ENCODE data around the gene ZNF444. TPM values are rescaled to one million over a fixed set of nuclear protein-coding genes. Genes with fewer than 3 reads are reported as not detected.
A peak's percentile ranks its signal among the peaks of the same experiment; 100 is the strongest.

Gene ZNF444
- total RNA-seq, 1 experiment from 2014 or later = 92.2 TPM

DNA sequence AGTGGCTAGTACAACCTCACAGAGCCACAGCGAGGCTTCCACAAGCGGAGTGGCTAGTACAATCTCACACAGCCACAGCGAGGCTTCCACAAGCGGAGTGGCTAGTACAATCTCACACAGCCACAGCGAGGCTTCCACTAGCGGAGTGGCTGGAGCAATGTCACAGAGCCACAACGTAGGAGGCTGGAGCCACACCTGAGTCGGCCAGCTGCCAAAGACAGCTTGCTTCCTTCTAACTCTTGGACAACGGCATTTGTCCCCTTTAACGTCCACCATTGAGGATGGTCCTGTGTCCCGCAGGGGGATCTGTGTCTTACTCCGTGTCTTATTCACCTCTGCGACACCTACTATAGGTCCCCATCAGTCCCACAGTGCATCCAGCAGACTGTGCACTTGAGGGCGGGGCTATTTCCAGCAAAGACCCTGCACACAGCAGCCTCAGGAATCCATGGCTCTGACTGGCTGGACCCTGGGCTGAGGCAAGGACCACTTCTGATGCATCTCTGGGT, 23.7 kb upstream of the ZNF444 start:
- H3K9me3 Mint-ChIP-seq (ENCODE audit: unreplicated experiment) = no peaks in the 10 kb centered on the region
- no peak for TF ChIP-seq CTCF (IDR thresholded peaks at IDR 0.05; ENCODE audit: insufficient read depth in 1 of 2, low read depth in 1 of 2, low read length in 1 of 2, severe bottlenecking in 1 of 2, unreplicated experiment in 1 of 2)
- Histone ChIP-seq H3K4me1 (peaks cover 17% of the 10 kb centered on the region), H3K9me3 (no peaks in the 10 kb centered on the region), H3K27me3 (replicated peaks; ENCODE audit: control insufficient read depth, insufficient read depth, low read length) (no peaks in the 10 kb centered on the region), H3K36me3 (ENCODE audit: control insufficient read depth, insufficient read depth, low read length) (peaks cover 8% of the 10 kb centered on the region), H3K4me3 (ENCODE audit: low read depth, low read length) (no peak overlapping the region)
- no peak overlapping the region for H3K27ac Mint-ChIP-seq (ENCODE audit: unreplicated experiment)
- no peak overlapping the region for H3K4me3 Mint-ChIP-seq (ENCODE audit: unreplicated experiment)
- ChIA-PET CTCF (no interaction called here), POLR2A (no interaction called here)
- peaks cover 65% of the 10 kb centered on the region for H3K36me3 Mint-ChIP-seq (ENCODE audit: insufficient read depth, unreplicated experiment)
- DNase-seq = no peak
- H3K27me3 Mint-ChIP-seq (ENCODE audit: insufficient read depth, unreplicated experiment) = no peaks in the 10 kb centered on the region
- BruUV-seq (replicated peaks) = no TSS peak
- intact Hi-C loops (cut with micrococcal nuclease; ENCODE audit: unreplicated experiment) = no loop called here
- H3K4me1 Mint-ChIP-seq (ENCODE audit: low read depth, unreplicated experiment) = peaks cover 30% of the 10 kb centered on the region

- ChIA-PET CTCF (no interaction called here), POLR2A (no interaction called here)
- no peak for DNase-seq
- no peak overlapping the region for H3K4me3 Mint-ChIP-seq (ENCODE audit: unreplicated experiment)
- TF ChIP-seq CTCF (IDR thresholded peaks at IDR 0.05; ENCODE audit: insufficient read depth in 1 of 2, low read depth in 1 of 2, low read length in 1 of 2, severe bottlenecking in 1 of 2, unreplicated experiment in 1 of 2) = no peak
- Histone ChIP-seq H3K36me3 (ENCODE audit: control insufficient read depth, insufficient read depth, low read length) (peaks cover 8% of the 10 kb centered on the region), H3K4me1 (peaks cover 17% of the 10 kb centered on the region), H3K4me3 (ENCODE audit: low read depth, low read length) (no peak overlapping the region), H3K9me3 (no peaks in the 10 kb centered on the region), H3K27me3 (replicated peaks; ENCODE audit: control insufficient read depth, insufficient read depth, low read length) (no peaks in the 10 kb centered on the region)
- intact Hi-C loops (cut with micrococcal nuclease; ENCODE audit: unreplicated experiment) = no loop called here
- H3K9me3 Mint-ChIP-seq (ENCODE audit: unreplicated experiment) = no peaks in the 10 kb centered on the region
- H3K27me3 Mint-ChIP-seq (ENCODE audit: insufficient read depth, unreplicated experiment) = no peaks in the 10 kb centered on the region
- BruUV-seq (replicated peaks) = no TSS peak
- peaks cover 25% of the 10 kb centered on the region for H3K4me1 Mint-ChIP-seq (ENCODE audit: low read depth, unreplicated experiment)
- H3K36me3 Mint-ChIP-seq (ENCODE audit: insufficient read depth, unreplicated experiment) = peaks cover 62% of the 10 kb centered on the region
- no peak overlapping the region for H3K27ac Mint-ChIP-seq (ENCODE audit: unreplicated experiment)
Observed at GRCh38 chr19:56117889-56118288, 23.2 kb upstream of the ZNF444 start.

- Mint-ChIP-seq H3K27me3 (ENCODE audit: insufficient read depth, unreplicated experiment) (no peaks in the 10 kb centered on the region), H3K4me1 (ENCODE audit: low read depth, unreplicated experiment) (peaks cover 18% of the 10 kb centered on the region), H3K27ac (ENCODE audit: unreplicated experiment) (peak overlapping the region; percentile 42), H3K4me3 (ENCODE audit: unreplicated experiment) (peak overlapping the region; percentile 89), H3K36me3 (ENCODE audit: insufficient read depth, unreplicated experiment) (peaks cover 56% of the 10 kb centered on the region), H3K9me3 (ENCODE audit: unreplicated experiment) (no peaks in the 10 kb centered on the region)
- Histone ChIP-seq H3K27me3 (replicated peaks; ENCODE audit: control insufficient read depth, insufficient read depth, low read length) (no peaks in the 10 kb centered on the region), H3K4me3 (ENCODE audit: low read depth, low read length) (peak overlapping the region; percentile 97), H3K9me3 (no peaks in the 10 kb centered on the region), H3K36me3 (ENCODE audit: control insufficient read depth, insufficient read depth, low read length) (peaks cover 8% of the 10 kb centered on the region), H3K4me1 (peaks cover 17% of the 10 kb centered on the region)
- TF ChIP-seq CTCF (IDR thresholded peaks at IDR 0.05; ENCODE audit: insufficient read depth in 1 of 2, low read depth in 1 of 2, low read length in 1 of 2, severe bottlenecking in 1 of 2, unreplicated experiment in 1 of 2) = no peak
- CTCF ChIA-PET = interaction anchor here (0.5 to 0.6 kb wide), 2 partner anchors 214 to 1079 kb away, joined by 3 read pairs; no protein-coding TSS in a partner anchor
- intact Hi-C loops (cut with micrococcal nuclease; ENCODE audit: unreplicated experiment) = no loop called here
- DNase-seq = no peak
- POLR2A ChIA-PET = interaction anchor here (0.5 kb wide), 1 partner anchor 22 kb away, joined by 8 read pairs; the partner anchor contains the start of gene ZNF444
- no TSS peak for BruUV-seq (replicated peaks)
Observed at GRCh38 chr19:56118666-56119581, 22.2 kb upstream of the ZNF444 start.

Measured in Caco-2 (cell line).